ENCODE data around the gene AMD1.

GRCh38 chr6:110881546-110882273 is 7.1 kb downstream of the AMD1 start:
- TF ChIP-seq REST (IDR thresholded peaks at IDR 0.05; ENCODE audit: borderline replicate concordance) (no peak), REST (CRISPR knock-in tag; IDR thresholded peaks at IDR 0.05; ENCODE audit: low read depth) (no peak), HMG20B (CRISPR knock-in tag; IDR thresholded peaks at IDR 0.05) (no peak), RNF2 (IDR thresholded peaks at IDR 0.05) (no peak), MTF1 (CRISPR knock-in tag; IDR thresholded peaks at IDR 0.05; ENCODE audit: borderline replicate concordance) (no peak), ZNF445 (CRISPR knock-in tag; IDR thresholded peaks at IDR 0.05; ENCODE audit: low read depth) (no peak), BACH1 (tag; IDR thresholded peaks at IDR 0.05) (no peak), NR2C2 (CRISPR knock-in tag; IDR thresholded peaks at IDR 0.05) (no peak), NR2C2 (tag; IDR thresholded peaks at IDR 0.05) (no peak), ZNF766 (CRISPR knock-in tag; conservative IDR thresholded peaks at IDR 0.05) (no peak)
